CD14-positive monocyte (primary cell): Measurements from ENCODE around the gene SETBP1. TPM values are rescaled to one million over a fixed set of nuclear protein-coding genes. Genes with fewer than 3 reads are reported as not detected.

Experiments
- DNase-seq, 3 donors: peaks; one replicate each; pipeline ENCODE4 v3.0.0-alpha.2; 2011 to 2022
- H2AFZ ChIP-seq: 2 replicates; pipeline ENCODE4 v1.6.0; 2012; ENCODE audit warnings: mild to moderate bottlenecking, low read depth, low read length, inconsistent platforms; ENCODE audit not compliant: insufficient read depth, poor library complexity, severe bottlenecking
- H3K27ac ChIP-seq, 2 donors: 1 replicate in 1 of 2; 2 replicates in 1 of 2; pipeline ENCODE4 v1.5.1; 2012 to 2013; ENCODE audit warnings: low read length in 2 of 2, control low read depth in 1 of 2, inconsistent platforms in 1 of 2, low read depth in 1 of 2, mild to moderate bottlenecking in 1 of 2
- H3K27me3 ChIP-seq, 2 donors: one replicate each; pipeline versions ENCODE4 v1.6.0 to v1.6.1; 2011 to 2013; ENCODE audit warnings: low read length in 2 of 2; ENCODE audit not compliant: control insufficient read depth in 2 of 2, insufficient read depth in 2 of 2
- H3K36me3 ChIP-seq, 2 donors: replicated peaks in 1 of 2; 1 replicate in 1 of 2; 2 replicates in 1 of 2; pipeline versions ENCODE4 v1.5.1 to v1.6.1; 2012 to 2013; ENCODE audit warnings: low read length in 2 of 2, control low read depth in 1 of 2, inconsistent platforms in 1 of 2, mild to moderate bottlenecking in 1 of 2; ENCODE audit not compliant: insufficient read depth in 2 of 2, control insufficient read depth in 1 of 2
- H3K4me1 ChIP-seq, 2 donors: 1 replicate in 1 of 2; 2 replicates in 1 of 2; pipeline versions ENCODE4 v1.5.1 to v1.6.1; 2012 to 2013; ENCODE audit warnings: low read length in 2 of 2, control low read depth in 1 of 2, inconsistent platforms in 1 of 2, mild to moderate bottlenecking in 1 of 2, moderate library complexity in 1 of 2; ENCODE audit not compliant: insufficient read depth in 2 of 2, control insufficient read depth in 1 of 2
- H3K4me2 ChIP-seq: replicated peaks from 2 replicates; pipeline ENCODE3; 2012; ENCODE audit warnings: low read length, moderate library complexity, mild to moderate bottlenecking; ENCODE audit not compliant: poor library complexity, severe bottlenecking; ENCODE audit errors: extremely low read depth
- H3K4me3 ChIP-seq, 3 experiments: fragments of 200-600 bp in 1 of 3; sonication (generic) in 1 of 3; replicated peaks in 1 of 3; 1 replicate in 2 of 3; 2 replicates in 1 of 3; pipeline ENCODE4 v1.5.1; 2011 to 2013; ENCODE audit warnings: low read length in 3 of 3, mild to moderate bottlenecking in 3 of 3, control low read depth in 2 of 3, low read depth in 2 of 3, inconsistent platforms in 1 of 3, moderate library complexity in 1 of 3
- H3K79me2 ChIP-seq: 2 replicates; pipeline ENCODE4 v1.6.0; 2012; ENCODE audit warnings: mild to moderate bottlenecking, control low read depth, inconsistent platforms, low read length, moderate library complexity; ENCODE audit not compliant: insufficient read depth
- H3K9ac ChIP-seq: 2 replicates; pipeline ENCODE4 v1.6.0; 2017; ENCODE audit warnings: low read length, mild to moderate bottlenecking; ENCODE audit not compliant: insufficient read depth, poor library complexity, severe bottlenecking
- H3K9me3 ChIP-seq, 2 donors: replicated peaks in 1 of 2; 1 replicate in 1 of 2; 2 replicates in 1 of 2; pipeline versions ENCODE4 v1.5.1 to v1.6.1; 2012 to 2013; ENCODE audit warnings: low read length in 2 of 2, control low read depth in 1 of 2; ENCODE audit not compliant: control insufficient read depth in 1 of 2, insufficient read depth in 1 of 2
- H4K20me1 ChIP-seq: 2 replicates; pipeline ENCODE4 v1.6.0; 2012; ENCODE audit warnings: mild to moderate bottlenecking, low read length, control low read depth, moderate library complexity; ENCODE audit not compliant: insufficient read depth
- H3K27ac Mint-ChIP-seq, 7 donors: one replicate each; pipeline ENCODE4 v1.8.0; 2020; ENCODE audit warnings: mild to moderate bottlenecking in 7 of 7, mixed read lengths in 7 of 7, moderate library complexity in 6 of 7, inconsistent platforms in 2 of 7
- H3K27me3 Mint-ChIP-seq, 3 donors: one replicate each; pipeline ENCODE4 v1.8.0; 2021 to 2022; ENCODE audit warnings: low read depth in 3 of 3, mild to moderate bottlenecking in 3 of 3, mixed read lengths in 3 of 3, moderate library complexity in 3 of 3, inconsistent platforms in 1 of 3
- H3K36me3 Mint-ChIP-seq, 2 donors: one replicate each; pipeline ENCODE4 v1.8.0; 2020; ENCODE audit warnings: mixed read lengths in 2 of 2, inconsistent platforms in 1 of 2, mild to moderate bottlenecking in 1 of 2
- H3K4me1 Mint-ChIP-seq: one replicate; pipeline ENCODE4 v1.8.0; 2020; ENCODE audit warnings: mild to moderate bottlenecking, mixed read lengths
- H3K4me3 Mint-ChIP-seq, 2 donors: one replicate each; pipeline ENCODE4 v1.8.0; 2020; ENCODE audit warnings: mild to moderate bottlenecking in 2 of 2, mixed read lengths in 2 of 2, moderate library complexity in 1 of 2
- H3K9me3 Mint-ChIP-seq, 7 donors: one replicate each; pipeline ENCODE4 v1.8.0; 2020 to 2022; ENCODE audit warnings: mixed read lengths in 7 of 7, mild to moderate bottlenecking in 6 of 7, moderate library complexity in 6 of 7, inconsistent platforms in 2 of 7
- WGBS: methylation state at CpG from one replicate; pipeline ENCODE4 v1.1.5; 2013; ENCODE audit warnings: missing lambda C conversion rate; ENCODE audit not compliant: insufficient coverage; 5-methylcytosine and 5-hydroxymethylcytosine counted together
- intact Hi-C, 2 donors: fragments of 100-400 bp; cut with micrococcal nuclease; formaldehyde crosslinking; loops; one replicate each; pipeline versions ENCODE4 v1.15.0 to v1.15.1; 2023
- polyA plus RNA-seq, 3 donors: library from polyadenylated mRNA; depleted of rRNA in 1 of 3; unstranded in 2 of 3; stranded (reverse) in 1 of 3; fragments of 300-500 nt in 2 of 3; fragments of >200 nt in 1 of 3; fragmentation: Illumina TruSeq in 2 of 3; gene quantifications; 1 replicate in 2 of 3; 2 replicates in 1 of 3; pipeline ENCODE4 v1.2.3, GENCODE V29; 2012 to 2021
- TF ChIP-seq, protein P1 (sequence below): fragments of 200-600 bp; IDR thresholded peaks from one replicate; pipeline ENCODE4 v1.8.0; 2022; ENCODE audit warnings: antibody characterized with exemption, mild to moderate bottlenecking

SETBP1 gene
- polyA plus RNA-seq, 3 donors: 0.01 to 1.2 TPM; not detected in 1

DNA sequence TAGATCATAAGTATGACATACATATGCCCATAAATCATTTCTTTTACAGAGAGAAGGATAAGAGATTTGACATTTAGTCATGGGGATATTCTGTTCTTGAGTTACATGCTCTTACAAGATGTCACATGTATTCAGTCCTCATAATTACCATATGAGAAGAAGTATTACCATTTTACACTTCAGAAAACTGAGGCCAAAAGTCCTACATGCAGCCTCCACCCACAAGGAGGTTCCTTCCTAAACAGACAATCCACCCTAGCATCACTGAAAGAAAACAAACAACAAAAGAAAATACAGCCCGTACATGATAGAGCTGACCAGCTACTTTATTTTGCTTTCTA, 335.1 kb downstream of the SETBP1 start:
- H3K27ac ChIP-seq: no peak overlapping the region
- H4K20me1 ChIP-seq: no peaks in the 10 kb centered on the region
- no peak overlapping the region for H2AFZ ChIP-seq
- WGBS: no CpG with 5 or more reads among the region's 1 CpG
- H3K4me1 ChIP-seq: no peaks in the 10 kb centered on the region
- no peak overlapping the region for H3K4me3 ChIP-seq
- no peak for DNase-seq
- Mint-ChIP-seq H3K27ac (no peak overlapping the region), H3K9me3 (peaks cover 0 to 3% (median 0%) of the 10 kb centered on the region in 7 donors), H3K27me3 (peaks cover 0 to 2% (median 2%) of the 10 kb centered on the region in 3 donors), H3K4me1 (no peaks in the 10 kb centered on the region), H3K4me3 (no peak overlapping the region), H3K36me3 (no peaks in the 10 kb centered on the region)
- no peaks in the 10 kb centered on the region for H3K79me2 ChIP-seq
- no peaks in the 10 kb centered on the region for H3K27me3 ChIP-seq
- TF ChIP-seq, protein P1, sequence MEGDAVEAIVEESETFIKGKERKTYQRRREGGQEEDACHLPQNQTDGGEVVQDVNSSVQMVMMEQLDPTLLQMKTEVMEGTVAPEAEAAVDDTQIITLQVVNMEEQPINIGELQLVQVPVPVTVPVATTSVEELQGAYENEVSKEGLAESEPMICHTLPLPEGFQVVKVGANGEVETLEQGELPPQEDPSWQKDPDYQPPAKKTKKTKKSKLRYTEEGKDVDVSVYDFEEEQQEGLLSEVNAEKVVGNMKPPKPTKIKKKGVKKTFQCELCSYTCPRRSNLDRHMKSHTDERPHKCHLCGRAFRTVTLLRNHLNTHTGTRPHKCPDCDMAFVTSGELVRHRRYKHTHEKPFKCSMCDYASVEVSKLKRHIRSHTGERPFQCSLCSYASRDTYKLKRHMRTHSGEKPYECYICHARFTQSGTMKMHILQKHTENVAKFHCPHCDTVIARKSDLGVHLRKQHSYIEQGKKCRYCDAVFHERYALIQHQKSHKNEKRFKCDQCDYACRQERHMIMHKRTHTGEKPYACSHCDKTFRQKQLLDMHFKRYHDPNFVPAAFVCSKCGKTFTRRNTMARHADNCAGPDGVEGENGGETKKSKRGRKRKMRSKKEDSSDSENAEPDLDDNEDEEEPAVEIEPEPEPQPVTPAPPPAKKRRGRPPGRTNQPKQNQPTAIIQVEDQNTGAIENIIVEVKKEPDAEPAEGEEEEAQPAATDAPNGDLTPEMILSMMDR: no peak
- H3K9me3 ChIP-seq: no peaks in the 10 kb centered on the region
- intact Hi-C loops: no loop called here
- H3K4me2 ChIP-seq: no peak overlapping the region
- H3K36me3 ChIP-seq: no peaks in the 10 kb centered on the region
- H3K9ac ChIP-seq: no peak overlapping the region

DNA sequence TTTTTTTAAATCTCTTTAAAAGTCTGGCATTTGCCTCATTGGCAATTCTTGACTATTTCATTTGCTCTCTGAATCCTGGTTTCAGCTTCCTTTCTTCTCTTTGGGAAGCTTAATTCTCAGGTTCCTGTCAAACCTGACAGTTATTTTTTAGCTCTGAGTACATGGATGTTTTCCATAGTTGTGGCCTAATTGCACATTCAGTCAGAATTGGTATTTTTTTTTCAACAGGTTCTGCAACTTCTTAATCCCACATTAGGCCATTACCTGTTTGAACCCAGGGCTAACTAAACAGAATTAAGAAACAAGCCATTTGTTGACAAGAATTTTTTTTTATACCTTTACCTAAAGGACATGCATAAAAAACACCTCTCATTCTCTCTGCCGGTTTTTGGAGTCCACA, 338.8 kb downstream of the SETBP1 start:
- Histone ChIP-seq H3K27ac (no peak overlapping the region), H3K4me3 (no peak overlapping the region), H3K79me2 (no peaks in the 10 kb centered on the region), H3K4me1 (peaks cover 0 to 4% of the 10 kb centered on the region in 2 donors), H2AFZ (no peak overlapping the region), H3K27me3 (no peaks in the 10 kb centered on the region), H3K9me3 (no peaks in the 10 kb centered on the region), H3K36me3 (no peaks in the 10 kb centered on the region), H3K4me2 (no peak overlapping the region), H4K20me1 (no peaks in the 10 kb centered on the region), H3K9ac (no peak overlapping the region)
- DNase-seq: no peak
- Mint-ChIP-seq H3K9me3 (no peaks in the 10 kb centered on the region), H3K27ac (no peak overlapping the region), H3K36me3 (no peaks in the 10 kb centered on the region), H3K4me1 (peaks cover 3% of the 10 kb centered on the region), H3K27me3 (peaks cover 0 to 2% (median 2%) of the 10 kb centered on the region in 3 donors), H3K4me3 (no peak overlapping the region)
- intact Hi-C loops: no loop called here
- TF ChIP-seq, protein P1: no peak
- WGBS: no CpG with 5 or more reads among the region's 1 CpG
